Coronary artery (tissue), 2 donors: ENCODE results near the gene UBE2V1.

ENCODE experiments used
- DNase-seq: peaks from one replicate; pipeline ENCODE4 v3.0.0-alpha.2; 2017; ENCODE audit warnings: low spot score
- H3K27ac ChIP-seq, 2 donors: fragments of 200-600 bp; sonication (generic); one replicate each; pipeline ENCODE4 v1.5.1; 2016 to 2019
- H3K4me3 ChIP-seq: fragments of 200-600 bp; sonication (generic); 2 replicates; pipeline ENCODE4 v1.5.1; 2016; ENCODE audit warnings: mild to moderate bottlenecking, moderate library complexity
- CTCF ChIP-seq: fragments of 200-600 bp; sonication (generic); IDR thresholded peaks from one replicate; pipeline ENCODE4 v1.5.1; 2019; ENCODE audit warnings: antibody characterized with exemption

The UBE2V1 gene

GRCh38 chr20:50032955-50033666 is 79.8 kb downstream of the UBE2V1 start:
- TF ChIP-seq CTCF: no peak
- no peak for DNase-seq
- no peak overlapping the region for H3K4me3 ChIP-seq
- H3K27ac ChIP-seq: peak overlapping the region; percentile 85 to 89
